Measurements from ENCODE around the gene PCP2.

GRCh38 chr19:7614859-7615741 is 18.4 kb downstream of the PCP2 start:
- TF ChIP-seq POLR2A (IDR thresholded peaks at IDR 0.05) (no peak), POLR2AphosphoS5 (IDR thresholded peaks at IDR 0.05) (no peak), CTCF (IDR thresholded peaks at IDR 0.05) (no peak)

All from suprapubic skin (tissue), 4 donors.